Smooth muscle cell of the brain vasculature (primary cell): ENCODE data around the gene FABP3.
A peak's percentile ranks its signal among the peaks of the same experiment; 100 is the strongest.

Experiments
- DNase-seq: peaks from one replicate; pipeline ENCODE4 v3.0.0-alpha.2; 2012; ENCODE audit warnings: low read depth, low spot score

FABP3 gene

DNA sequence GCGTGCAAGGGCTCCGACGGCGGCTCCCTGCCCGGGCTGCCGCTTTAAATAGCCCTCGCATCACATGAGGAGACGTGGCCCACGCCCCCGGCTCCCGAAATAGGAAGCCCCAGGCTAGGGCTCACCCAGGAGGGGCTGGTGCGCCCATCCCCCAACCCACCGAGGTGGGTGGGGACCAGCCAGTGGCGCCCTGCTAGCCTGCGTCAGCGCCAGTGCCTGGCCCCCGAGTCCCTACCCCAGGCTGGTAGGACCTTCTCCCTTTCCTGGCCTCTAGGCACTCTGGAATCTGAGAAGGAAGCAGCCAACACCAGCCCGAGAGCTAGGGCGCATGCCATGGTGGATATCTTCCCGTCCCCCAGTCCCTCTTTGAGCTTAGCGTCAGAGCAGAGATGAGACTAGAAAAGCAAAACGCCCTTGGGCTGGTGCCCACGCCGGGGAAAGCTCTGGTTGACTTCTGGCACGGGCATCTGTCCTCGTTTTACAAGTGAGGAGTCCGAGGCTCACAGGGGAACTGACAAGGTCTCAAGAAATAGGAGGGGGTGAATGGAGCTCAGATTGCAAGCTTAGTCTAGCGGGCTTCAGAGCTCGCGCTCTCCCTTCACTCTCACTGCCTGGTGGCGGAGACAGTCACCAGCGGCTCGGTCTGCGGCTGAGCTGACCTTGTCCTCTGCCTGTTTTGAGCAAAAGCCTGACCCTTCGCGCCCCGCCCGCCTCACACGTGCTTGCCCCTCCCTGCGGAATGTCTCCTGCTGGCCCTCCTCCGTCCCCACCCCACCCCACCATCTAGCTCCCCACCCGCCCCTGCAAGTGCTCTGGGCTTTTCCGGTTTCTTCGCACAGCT, at the start of gene FABP3:
Gene FABP3, minus strand, starts transcription at position 21 of the 841 bp plus-strand sequence. CDS start 62 bp downstream, outside the sequence.
- peak; percentile 24 for DNase-seq

DNA sequence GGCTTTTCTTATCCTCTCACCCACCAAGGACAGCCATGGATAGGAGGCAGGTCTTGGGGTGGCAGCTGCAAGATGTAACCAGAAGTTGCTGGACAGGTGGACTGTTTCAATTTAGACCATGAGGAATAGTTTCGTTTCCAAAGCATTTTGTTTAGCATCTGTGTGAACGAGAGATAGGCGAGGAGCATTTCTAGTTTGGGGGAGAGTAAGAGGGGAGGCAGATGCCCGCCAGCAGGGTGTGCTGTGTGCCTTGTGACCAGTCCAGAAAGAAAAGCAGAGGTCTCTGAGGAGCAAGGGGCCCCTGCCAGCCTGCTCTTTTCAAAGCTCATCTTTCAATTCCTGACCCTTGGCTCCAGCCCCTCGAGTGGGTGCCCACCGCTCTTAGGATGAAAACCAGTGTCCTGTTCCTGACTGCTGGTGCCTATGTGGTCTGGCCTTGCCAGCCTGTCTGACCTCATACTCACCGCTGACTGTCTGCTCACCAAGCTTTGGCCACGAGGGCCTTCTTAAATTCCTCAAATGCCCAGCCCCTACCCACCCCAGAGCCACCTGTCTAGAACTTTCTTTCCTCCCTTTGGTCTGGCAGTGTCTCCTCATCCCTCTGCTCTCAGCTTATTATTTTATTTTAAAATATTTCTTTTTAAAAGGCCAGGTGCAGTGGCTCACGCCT, 48.6 kb upstream of the FABP3 start:
- no peak for DNase-seq

GRCh38 chr1:31420716-31421115, 47.8 kb upstream of the FABP3 start:
- DNase-seq = no peak

- no peak for DNase-seq
Measured at GRCh38 chr1:31418626-31419323, 45.9 kb upstream of the FABP3 start.

GRCh38 chr1:31417148-31417547, 44.3 kb upstream of the FABP3 start:
- no peak for DNase-seq

GRCh38 chr1:31416101-31416736, 43.3 kb upstream of the FABP3 start:
- DNase-seq = no peak

- DNase-seq = no peak
Measured at GRCh38 chr1:31415658-31416057, 42.8 kb upstream of the FABP3 start.

GRCh38 chr1:31414980-31415370, 42.1 kb upstream of the FABP3 start:
- no peak for DNase-seq

- DNase-seq = no peak
Measured at GRCh38 chr1:31413405-31414001, 40.6 kb upstream of the FABP3 start.

DNA sequence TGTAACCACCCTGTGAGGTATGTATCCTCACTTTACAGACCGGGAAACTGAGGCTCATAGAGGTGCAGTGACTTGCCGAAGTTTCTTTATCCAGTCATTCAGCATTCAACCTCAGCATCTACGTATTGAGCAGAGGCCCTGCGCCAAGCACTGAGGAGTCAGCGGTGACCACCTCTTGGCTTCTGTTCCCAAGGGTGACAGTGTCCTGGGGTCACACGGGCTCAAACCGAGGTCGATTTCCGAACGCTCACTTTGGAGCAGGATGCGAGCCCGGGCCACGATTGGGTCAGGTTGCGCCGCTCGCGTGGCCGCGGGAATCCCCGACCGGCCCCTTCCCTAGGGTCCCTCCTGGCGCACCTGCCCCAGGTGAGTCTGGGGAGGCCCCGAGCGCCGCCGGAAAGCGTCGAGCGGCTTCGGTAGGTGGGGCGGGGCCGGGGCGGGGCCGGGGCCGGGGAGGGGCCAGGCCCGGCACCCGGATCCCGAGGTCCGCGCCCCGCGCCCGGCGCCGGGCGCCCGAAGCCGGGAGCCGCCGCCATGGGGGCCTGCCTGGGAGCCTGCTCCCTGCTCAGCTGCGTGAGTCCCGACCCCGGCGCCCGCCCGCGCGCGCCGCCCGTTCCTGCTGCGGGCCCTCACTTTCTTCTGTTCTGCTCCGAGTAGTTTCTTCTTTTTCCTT, 40.0 kb upstream of the FABP3 start, which contains the start of gene SERINC2:
Gene SERINC2, plus strand, starts transcription at position 482 of the 673 bp plus-strand sequence. Its CDS starts 53 bp downstream, at position 535.
- no peak for DNase-seq

DNA sequence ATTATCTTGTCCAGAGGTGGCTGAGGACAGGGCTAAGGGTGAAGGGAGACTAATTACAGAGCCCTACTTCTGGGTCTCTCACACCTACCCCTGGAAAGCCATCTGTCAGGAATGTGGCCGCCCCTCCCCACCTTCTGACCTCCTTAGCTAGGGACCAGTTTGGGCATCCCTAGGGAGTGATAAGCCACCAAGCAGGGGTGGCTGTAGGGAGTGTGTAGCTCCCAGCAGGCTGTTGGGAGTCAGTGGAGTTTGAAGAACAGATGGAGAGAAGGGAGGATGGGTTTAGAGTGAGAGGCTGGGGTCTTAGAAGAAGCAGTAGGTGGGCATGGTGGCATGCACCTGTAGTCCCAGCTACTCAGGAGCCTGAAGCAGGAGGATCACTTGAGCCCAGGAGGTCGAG, 39.3 kb upstream of the FABP3 start:
- DNase-seq = no peak

- DNase-seq = no peak
Measured at GRCh38 chr1:31410871-31411270, 38.0 kb upstream of the FABP3 start.

- no peak for DNase-seq
Measured at GRCh38 chr1:31409946-31410858, 37.3 kb upstream of the FABP3 start.

DNA sequence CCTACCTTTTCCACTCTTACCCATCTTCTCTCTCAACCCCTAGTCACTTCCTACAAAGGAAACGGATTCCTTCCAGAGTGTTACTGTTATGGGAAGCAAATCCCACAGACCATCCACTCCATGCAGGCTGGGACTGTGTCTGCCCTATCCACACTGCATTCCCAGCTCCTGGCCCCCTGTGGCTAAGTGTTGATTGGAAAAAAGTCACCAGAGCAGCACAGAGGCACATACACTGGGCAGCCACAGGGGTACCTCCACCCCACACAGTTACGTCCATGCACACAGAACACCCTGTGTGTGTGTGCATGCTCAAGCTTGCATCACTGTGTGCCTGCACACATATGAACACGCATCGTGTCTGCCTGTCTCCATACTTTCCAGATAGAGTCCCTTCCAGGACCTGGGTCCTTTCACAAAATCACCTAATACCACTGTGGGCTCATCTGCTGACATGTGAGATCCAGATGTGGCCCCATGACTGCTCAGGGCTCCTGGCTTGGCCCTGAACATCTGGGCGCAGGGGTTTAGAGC, 36.0 kb upstream of the FABP3 start:
- DNase-seq = no peak

DNA sequence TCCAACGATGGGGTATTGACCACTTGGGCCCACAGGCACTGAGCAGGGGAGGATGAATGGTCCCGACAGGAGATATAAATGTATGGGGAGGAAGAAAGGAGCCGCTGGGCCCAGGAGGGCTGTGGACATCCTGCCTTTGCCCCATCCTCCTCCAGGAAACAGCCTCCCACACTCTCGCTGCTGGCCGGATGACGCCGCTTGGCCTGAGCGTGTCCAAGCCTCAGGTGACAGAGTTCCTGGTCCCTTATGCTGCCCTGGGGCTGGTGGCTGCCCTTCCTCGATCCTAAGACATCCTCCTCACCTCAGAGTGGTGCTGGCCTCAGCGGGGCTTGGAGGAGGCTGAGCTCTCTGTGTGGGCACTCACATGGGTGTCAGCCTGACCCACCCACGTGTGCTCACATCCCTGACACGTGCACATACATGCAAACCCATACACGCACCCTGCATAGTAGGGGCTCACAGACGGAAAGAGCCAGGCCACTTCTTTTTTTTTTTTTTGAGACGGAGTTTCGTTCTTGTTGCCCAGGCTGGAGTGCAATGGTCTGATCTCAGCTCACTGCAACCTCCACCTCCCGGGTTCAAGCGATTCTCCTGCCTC, 34.3 kb upstream of the FABP3 start:
- DNase-seq = no peak

DNA sequence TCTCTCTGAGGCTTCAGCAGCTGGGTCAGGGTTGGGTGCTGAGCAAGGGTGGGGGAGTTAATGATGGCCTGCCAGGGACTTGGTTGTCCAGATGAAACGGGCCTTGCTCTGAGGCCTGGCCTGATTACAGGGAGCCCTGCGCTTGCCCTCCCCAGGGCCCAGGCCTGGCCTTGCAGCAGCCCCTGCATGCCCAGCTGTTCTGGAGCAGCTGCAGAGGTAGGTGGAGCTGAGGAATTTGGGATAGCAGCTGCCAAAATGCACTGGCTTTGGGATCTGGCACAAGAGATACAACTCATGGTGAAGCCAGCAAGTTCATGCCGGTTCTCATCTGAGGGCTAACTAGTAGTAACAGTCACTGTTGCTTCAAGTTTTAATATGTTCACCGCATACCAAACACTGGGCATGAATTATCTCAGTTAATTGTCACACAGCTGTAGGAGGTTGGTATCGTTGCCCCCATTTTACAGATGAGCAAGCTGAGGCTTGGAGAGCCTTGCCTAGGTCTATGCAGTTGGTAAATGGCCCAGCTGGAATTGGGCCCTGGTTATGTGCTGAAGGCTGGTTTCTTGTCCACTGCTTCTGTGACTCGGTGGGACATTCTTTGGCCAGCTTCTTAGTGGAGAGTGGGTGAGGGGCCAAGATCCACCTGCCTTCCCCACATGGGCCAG, 32.8 kb upstream of the FABP3 start:
- no peak for DNase-seq

GRCh38 chr1:31401241-31401640, 28.4 kb upstream of the FABP3 start:
- no peak for DNase-seq

DNA sequence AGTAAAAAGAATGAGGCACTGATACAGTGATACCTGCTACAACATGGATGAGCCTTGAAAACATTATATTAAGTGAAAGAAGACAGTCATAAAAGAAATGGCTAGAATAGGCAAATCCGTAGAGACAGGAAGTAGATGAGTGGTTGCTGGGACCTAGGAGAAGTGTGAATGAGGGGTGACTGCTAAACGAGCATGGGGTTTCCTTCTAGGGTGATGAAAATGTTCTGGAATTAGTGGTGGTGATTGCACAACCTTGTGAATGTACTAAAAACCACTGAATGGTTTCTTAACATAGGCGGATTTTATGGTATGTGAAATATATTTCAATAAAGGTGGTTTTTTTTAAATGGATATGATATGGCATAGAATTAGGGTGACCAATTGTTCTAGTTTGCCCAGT, 27.5 kb upstream of the FABP3 start:
- no peak for DNase-seq

- DNase-seq = no peak
Measured at GRCh38 chr1:31399976-31400375, 27.1 kb upstream of the FABP3 start.
